Transverse colon (tissue), 4 donors: Measurements from ENCODE around the gene RAPGEF3. TPM values are rescaled to one million over a fixed set of nuclear protein-coding genes. Genes with fewer than 3 reads are reported as not detected.

ENCODE experiments used
- DNase-seq: peaks from one replicate; pipeline ENCODE4 v3.0.0-alpha.2; 2019
- H3K27ac ChIP-seq, 4 donors: fragments of 200-600 bp; sonication (generic); 2 replicates each; pipeline ENCODE4 v1.5.1; 2016 to 2018; ENCODE audit warnings: inconsistent platforms in 4 of 4
- H3K27me3 ChIP-seq: fragments of 200-600 bp; sonication (generic); 2 replicates; pipeline ENCODE4 v1.5.1; 2017; ENCODE audit warnings: inconsistent platforms
- H3K36me3 ChIP-seq, 4 donors: fragments of 200-600 bp; sonication (generic); 2 replicates each; pipeline ENCODE4 v1.5.1; 2017 to 2019; ENCODE audit warnings: inconsistent platforms in 4 of 4
- H3K4me1 ChIP-seq, 4 donors: fragments of 200-600 bp; sonication (generic); 2 replicates each; pipeline ENCODE4 v1.5.1; 2017 to 2020; ENCODE audit warnings: inconsistent platforms in 4 of 4
- H3K4me3 ChIP-seq, 4 donors: fragments of 200-600 bp; sonication (generic); 1 replicate in 1 of 4; 2 replicates in 3 of 4; pipeline versions ENCODE4 v1.5.1 to v1.6.1; 2017 to 2019; ENCODE audit warnings: inconsistent platforms in 4 of 4
- H3K9me3 ChIP-seq, 2 donors: fragments of 200-600 bp; sonication (generic); 2 replicates each; pipeline ENCODE4 v1.5.1; 2017 to 2019; ENCODE audit warnings: inconsistent platforms in 2 of 2
- EP300 ChIP-seq: sonication (generic); formaldehyde crosslinking; IDR thresholded peaks from one replicate; pipeline ENCODE4 v1.6.1; 2017; ENCODE audit warnings: antibody characterized with exemption, low read depth
- POLR2A ChIP-seq: fragments of 450-650 bp; IDR thresholded peaks from one replicate; pipeline ENCODE4 v1.6.1; 2016; ENCODE audit warnings: antibody characterized with exemption, mild to moderate bottlenecking, moderate library complexity
- POLR2AphosphoS5 ChIP-seq, 3 donors: sonication (generic); formaldehyde crosslinking; IDR thresholded peaks; one replicate each; pipeline ENCODE4 v1.6.1; 2016; ENCODE audit warnings: antibody characterized with exemption in 3 of 3
- WGBS, 2 donors: methylation state at CpG; one replicate each; pipeline ENCODE4 v1.1.5; 2018; ENCODE audit warnings: low coverage in 1 of 2; 5-methylcytosine and 5-hydroxymethylcytosine counted together
- in situ Hi-C, 4 donors: fragments of 200-750 bp; cut with MboI; loops; one replicate each; pipeline versions ENCODE4 v1.15.0 to v1.15.1; 2017; ENCODE audit warnings: low sequenced_read_pairs in 3 of 4, low pct_ligation_motif_present in 1 of 4, low pct_unique_long_range_greater_than_20kb in 1 of 4
- intact Hi-C: fragments of 100-400 bp; cut with DNase I; formaldehyde crosslinking; loops from one replicate; pipeline ENCODE4 v1.15.1; 2023; ENCODE audit warnings: low total_unique reads
- total RNA-seq, 4 donors: library from RNA; depleted of rRNA; stranded (reverse); fragments of >200 nt; gene quantifications; one replicate each; pipeline ENCODE4 v1.1.0, GENCODE V29; 2016
- TF ChIP-seq, protein P1 (sequence below), 5 experiments: fragments of 200-600 bp in 3 of 5; fragments of 450-650 bp in 2 of 5; sonication (generic) in 3 of 5; IDR thresholded peaks; 1 replicate in 2 of 5; 2 replicates in 3 of 5; pipeline ENCODE4 v1.5.1; 2016 to 2017; ENCODE audit warnings: antibody characterized with exemption in 5 of 5, inconsistent platforms in 3 of 5, mild to moderate bottlenecking in 2 of 5, moderate library complexity in 1 of 5

Gene RAPGEF3
- total RNA-seq, 4 donors from 2014 or later: 8.1 to 51.7 (median 24.6) TPM

DNA sequence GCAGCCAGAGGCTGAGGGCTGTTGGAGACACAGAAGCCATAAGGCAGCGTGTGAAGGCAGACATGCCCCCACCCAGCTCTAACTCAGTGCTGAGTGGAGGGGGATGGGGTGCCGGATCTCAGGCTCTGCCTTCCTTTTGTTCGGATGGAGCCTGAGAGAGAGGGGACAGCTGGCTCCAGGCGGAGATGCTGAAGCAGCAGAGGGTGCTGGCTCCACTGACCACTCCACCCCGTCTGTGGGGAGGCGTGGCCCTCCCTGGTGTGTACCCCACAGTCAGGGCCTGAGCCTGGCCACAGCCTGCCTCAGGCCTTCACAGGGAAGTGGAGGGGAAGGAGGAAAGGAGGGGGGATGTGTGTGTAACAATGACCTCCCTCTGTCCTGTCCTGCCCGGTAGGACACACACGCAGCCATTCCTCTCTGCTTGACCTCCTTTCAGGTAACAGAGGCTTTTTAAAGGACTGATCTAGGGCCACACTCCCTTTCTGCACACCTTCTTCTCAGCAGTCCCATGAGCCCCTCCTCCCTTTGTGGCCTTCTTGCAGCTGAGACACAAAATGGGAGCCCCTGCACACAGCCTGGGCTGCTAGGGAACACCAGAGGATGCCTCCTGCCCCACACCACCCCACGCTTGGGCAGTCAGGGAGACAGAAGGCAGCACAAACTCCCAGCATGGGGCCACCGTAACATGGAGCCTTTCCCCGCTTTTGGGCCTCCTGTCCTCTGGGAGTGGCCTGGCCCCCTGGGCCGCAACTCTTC is 23.8 kb downstream of the RAPGEF3 start:
- no peak for TF ChIP-seq POLR2AphosphoS5 (IDR thresholded peaks at IDR 0.05)
- peak overlapping the region; percentile 74 to 85 (median 77) for H3K27ac ChIP-seq
- peaks cover 22 to 35% (median 26%) of the 10 kb centered on the region in 4 donors for H3K4me1 ChIP-seq
- no peak overlapping the region for H3K4me3 ChIP-seq
- no peaks in the 10 kb centered on the region for H3K9me3 ChIP-seq
- no peak for DNase-seq
- no peaks in the 10 kb centered on the region for H3K27me3 ChIP-seq
- in situ Hi-C loops: loop anchor here in 2 of 4 donors (25.0 kb wide), 2 partner anchors 102 to 227 kb away; partner anchors contain the start of gene TMEM106C (in 1 of the 2)
- intact Hi-C loops: no loop called here
- 51 to 82% methylated on average over 2 to 12 of the region's 12 CpGs for WGBS, 2 donors
- no peaks in the 10 kb centered on the region for H3K36me3 ChIP-seq

DNA sequence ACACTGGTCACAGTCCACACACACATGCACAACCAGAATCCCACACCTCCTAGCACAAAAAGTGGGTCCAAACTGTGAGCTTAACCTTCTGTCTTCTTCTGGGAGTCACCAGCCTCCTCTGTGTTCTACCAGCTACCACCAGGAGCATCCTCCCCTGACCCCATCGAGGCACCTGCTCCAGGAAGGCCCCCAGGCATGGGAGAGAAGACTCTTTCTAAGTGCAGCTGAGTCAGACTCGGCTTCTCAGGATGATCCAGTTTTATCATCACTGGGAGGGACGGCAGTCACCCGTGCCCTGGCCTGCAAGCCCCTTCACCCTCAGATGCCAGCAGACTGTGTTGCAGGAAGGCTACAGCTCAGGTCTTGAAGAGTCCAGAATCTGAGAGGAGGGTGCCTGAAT is 25.5 kb downstream of the RAPGEF3 start:
- TF ChIP-seq EP300: no peak
- TF ChIP-seq POLR2AphosphoS5 (IDR thresholded peaks at IDR 0.05): no peak
- no peak for TF ChIP-seq POLR2A
- TF ChIP-seq, protein P1, sequence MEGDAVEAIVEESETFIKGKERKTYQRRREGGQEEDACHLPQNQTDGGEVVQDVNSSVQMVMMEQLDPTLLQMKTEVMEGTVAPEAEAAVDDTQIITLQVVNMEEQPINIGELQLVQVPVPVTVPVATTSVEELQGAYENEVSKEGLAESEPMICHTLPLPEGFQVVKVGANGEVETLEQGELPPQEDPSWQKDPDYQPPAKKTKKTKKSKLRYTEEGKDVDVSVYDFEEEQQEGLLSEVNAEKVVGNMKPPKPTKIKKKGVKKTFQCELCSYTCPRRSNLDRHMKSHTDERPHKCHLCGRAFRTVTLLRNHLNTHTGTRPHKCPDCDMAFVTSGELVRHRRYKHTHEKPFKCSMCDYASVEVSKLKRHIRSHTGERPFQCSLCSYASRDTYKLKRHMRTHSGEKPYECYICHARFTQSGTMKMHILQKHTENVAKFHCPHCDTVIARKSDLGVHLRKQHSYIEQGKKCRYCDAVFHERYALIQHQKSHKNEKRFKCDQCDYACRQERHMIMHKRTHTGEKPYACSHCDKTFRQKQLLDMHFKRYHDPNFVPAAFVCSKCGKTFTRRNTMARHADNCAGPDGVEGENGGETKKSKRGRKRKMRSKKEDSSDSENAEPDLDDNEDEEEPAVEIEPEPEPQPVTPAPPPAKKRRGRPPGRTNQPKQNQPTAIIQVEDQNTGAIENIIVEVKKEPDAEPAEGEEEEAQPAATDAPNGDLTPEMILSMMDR (IDR thresholded peaks at IDR 0.05): no peak
- Histone ChIP-seq H3K4me1 (peaks cover 22 to 29% (median 26%) of the 10 kb centered on the region in 4 donors), H3K4me3 (no peak overlapping the region), H3K9me3 (no peaks in the 10 kb centered on the region), H3K36me3 (no peaks in the 10 kb centered on the region), H3K27me3 (no peaks in the 10 kb centered on the region), H3K27ac (no peak overlapping the region)
- DNase-seq: no peak
- in situ Hi-C loops (loop anchor here in 2 of 4 donors (25.0 kb wide), 2 partner anchors 104 to 229 kb away; partner anchors contain the start of gene TMEM106C (in 1 of the 2)), intact Hi-C loops (no loop called here)
- 91% methylated on average over 4 of the region's 4 CpGs; no CpG with 5 or more reads in 1 of the 2 donors for WGBS, 2 donors

DNA sequence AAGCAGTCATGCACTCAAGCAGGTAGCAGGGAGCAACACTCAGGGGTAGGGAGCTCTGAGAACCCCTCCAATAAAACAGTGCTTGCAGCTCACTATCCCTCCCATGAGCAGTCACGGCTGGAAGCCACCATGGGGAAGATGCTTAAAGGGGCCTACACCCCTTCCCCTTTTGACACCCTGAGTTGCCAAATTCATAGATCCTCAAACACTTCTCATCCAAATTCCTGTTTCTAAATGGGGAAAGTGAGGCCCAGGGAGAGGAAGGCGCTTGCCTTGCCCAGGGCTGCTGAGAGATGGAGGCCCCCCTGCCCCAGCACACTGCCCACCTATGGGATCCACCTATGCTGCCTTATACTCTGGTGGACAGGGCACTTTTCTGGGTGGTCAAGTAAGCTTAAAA is 26.2 kb downstream of the RAPGEF3 start:
- WGBS, 2 donors: 94% methylated on average over 2 of the region's 2 CpGs; no CpG with 5 or more reads in 1 of the 2 donors
- in situ Hi-C loops (loop anchor here in 2 of 4 donors (25.0 kb wide), 2 partner anchors 105 to 230 kb away; partner anchors contain the start of gene TMEM106C (in 1 of the 2)), intact Hi-C loops (no loop called here)
- Histone ChIP-seq H3K27ac (no peak overlapping the region), H3K4me1 (peaks cover 18 to 24% (median 23%) of the 10 kb centered on the region in 4 donors), H3K9me3 (no peaks in the 10 kb centered on the region), H3K27me3 (no peaks in the 10 kb centered on the region), H3K4me3 (no peak overlapping the region), H3K36me3 (no peaks in the 10 kb centered on the region)
- no peak for DNase-seq
- no peak for TF ChIP-seq POLR2A

GRCh38 chr12:47731723-47732122 is 27.0 kb downstream of the RAPGEF3 start:
- TF ChIP-seq, protein P1 (IDR thresholded peaks at IDR 0.05): no peak
- TF ChIP-seq EP300 (no peak), POLR2A (no peak), POLR2AphosphoS5 (IDR thresholded peaks at IDR 0.05) (no peak)

DNA sequence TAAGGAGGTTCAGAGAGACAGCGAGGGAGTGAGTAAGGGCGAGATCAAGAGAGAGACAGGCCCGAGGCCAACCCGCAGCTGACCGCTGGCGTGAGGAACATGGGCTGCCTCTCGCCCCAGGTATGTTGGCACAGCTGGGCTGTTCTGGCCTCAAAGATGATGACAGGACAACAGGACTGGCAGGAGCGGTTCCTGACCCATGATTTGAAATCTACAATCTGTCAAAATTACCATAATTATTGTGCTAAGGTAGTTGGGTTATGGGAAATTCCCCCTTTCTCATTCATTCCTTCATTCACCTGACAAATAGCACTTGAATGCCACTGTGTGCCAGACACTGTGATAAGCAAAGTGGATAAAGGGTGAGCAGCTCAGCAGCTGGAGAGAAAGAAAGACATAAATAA is 28.3 kb downstream of the RAPGEF3 start:
- in situ Hi-C loops (loop anchor here in 2 of 4 donors (25.0 kb wide), 2 partner anchors 107 to 232 kb away; partner anchors contain the start of gene TMEM106C (in 1 of the 2)), intact Hi-C loops (no loop called here)
- H3K36me3 ChIP-seq: no peaks in the 10 kb centered on the region
- 67 to 85% methylated on average over 8 of the region's 8 CpGs for WGBS, 2 donors
- H3K9me3 ChIP-seq: no peaks in the 10 kb centered on the region
- no peak overlapping the region for H3K4me3 ChIP-seq
- H3K27ac ChIP-seq: no peak overlapping the region
- no peaks in the 10 kb centered on the region for H3K27me3 ChIP-seq
- DNase-seq: no peak
- peaks cover 0 to 7% (median 3%) of the 10 kb centered on the region in 4 donors for H3K4me1 ChIP-seq
- TF ChIP-seq EP300 (no peak), POLR2AphosphoS5 (IDR thresholded peaks at IDR 0.05) (no peak), POLR2A (no peak)
- TF ChIP-seq, protein P1 (IDR thresholded peaks at IDR 0.05): no peak

More at GRCh38 chr12:47731723-47732122, 27.0 kb downstream of the RAPGEF3 start:
- Histone ChIP-seq H3K4me3 (no peak overlapping the region), H3K27ac (no peak overlapping the region), H3K27me3 (no peaks in the 10 kb centered on the region), H3K9me3 (no peaks in the 10 kb centered on the region), H3K4me1 (peaks cover 11 to 20% (median 16%) of the 10 kb centered on the region in 4 donors), H3K36me3 (no peaks in the 10 kb centered on the region)
- in situ Hi-C loops: loop anchor here in 2 of 4 donors (25.0 kb wide), 2 partner anchors 106 to 231 kb away; partner anchors contain the start of gene TMEM106C (in 1 of the 2)
- WGBS, 2 donors: 52 to 64% methylated on average over 3 to 5 of the region's 5 CpGs
- no peak for DNase-seq
- intact Hi-C loops: no loop called here
